Activated naive CD8-positive, alpha-beta T cell treated with anti-CD3 and anti-CD28 coated beads, Interleukin-2, amount 50 U/mL, for 16 hours (primary cell): ENCODE results near the gene NAT14.
"Not testable (repeated sequence)": the region's sequence is repeated elsewhere in the genome, so short reads cannot be mapped to it uniquely, and the experiment has no call there.

Experiments
- DNase-seq: peaks from one replicate; pipeline ENCODE4 v3.0.0-alpha.2; 2020; ENCODE audit warnings: low read depth, low spot score

Gene NAT14

GRCh38 chr19:55503157-55503501 is 18.1 kb downstream of the NAT14 start:
- no peak for DNase-seq

GRCh38 chr19:55503502-55504251 is 18.7 kb downstream of the NAT14 start:
- peak; percentile 86 for DNase-seq

- DNase-seq: no peak
Measured at GRCh38 chr19:55504252-55504603, 19.2 kb downstream of the NAT14 start.

- no peak for DNase-seq
Measured at GRCh38 chr19:55504981-55505380, 20.0 kb downstream of the NAT14 start.

GRCh38 chr19:55508120-55508519 is 23.1 kb downstream of the NAT14 start:
- DNase-seq: no peak

GRCh38 chr19:55516878-55517620 is 32.1 kb downstream of the NAT14 start:
- peak; percentile 80 for DNase-seq

- no peak for DNase-seq
Measured at GRCh38 chr19:55519451-55520311, 34.7 kb downstream of the NAT14 start.

- no peak for DNase-seq
Measured at GRCh38 chr19:55520691-55521292, 35.8 kb downstream of the NAT14 start.

- DNase-seq: no peak
Measured at GRCh38 chr19:55525289-55526101, 40.5 kb downstream of the NAT14 start.

GRCh38 chr19:55526216-55527196 is 41.5 kb downstream of the NAT14 start:
- no peak for DNase-seq

- no peak for DNase-seq
Measured at GRCh38 chr19:55527197-55528029, 42.4 kb downstream of the NAT14 start.

- DNase-seq: no peak
Measured at GRCh38 chr19:55528030-55528803, 43.2 kb downstream of the NAT14 start.

GRCh38 chr19:55529636-55530234 is 44.7 kb downstream of the NAT14 start:
- no peak for DNase-seq

GRCh38 chr19:55530996-55531395 is 46.0 kb downstream of the NAT14 start:
- DNase-seq: no peak

- DNase-seq: not testable (repeated sequence)
Measured at GRCh38 chr19:55534280-55534679, 49.3 kb downstream of the NAT14 start.

- no peak for DNase-seq
Measured at GRCh38 chr19:55535173-55535964, 50.4 kb downstream of the NAT14 start.

- no peak for DNase-seq
Measured at GRCh38 chr19:55535965-55536350, 51.0 kb downstream of the NAT14 start.
